Measurements from ENCODE around the gene ADD1. TPM values are rescaled to one million over a fixed set of nuclear protein-coding genes. Genes with fewer than 3 reads are reported as not detected.

ADD1 gene
- polyA plus RNA-seq, 1 donor = 163 TPM

GRCh38 chr4:2804973-2805501 lies 38.6 kb upstream of the ADD1 start:
- DNase-seq (ENCODE audit: low read depth) = no peak

- no peak for DNase-seq (ENCODE audit: low read depth)
Measured at GRCh38 chr4:2805712-2806389, 37.8 kb upstream of the ADD1 start.

- no peak for DNase-seq (ENCODE audit: low read depth)
Measured at GRCh38 chr4:2806390-2807355, 37.0 kb upstream of the ADD1 start.

- DNase-seq (ENCODE audit: low read depth) = no peak
Measured at GRCh38 chr4:2807571-2807970, 36.1 kb upstream of the ADD1 start.

- DNase-seq (ENCODE audit: low read depth) = no peak
Measured at GRCh38 chr4:2808001-2808400, 35.6 kb upstream of the ADD1 start.

- no peak for DNase-seq (ENCODE audit: low read depth)
Measured at GRCh38 chr4:2809610-2810180, 33.9 kb upstream of the ADD1 start.

- no peak for DNase-seq (ENCODE audit: low read depth)
Measured at GRCh38 chr4:2810388-2810787, 33.3 kb upstream of the ADD1 start.

GRCh38 chr4:2811830-2812611 lies 31.6 kb upstream of the ADD1 start:
- no peak for DNase-seq (ENCODE audit: low read depth)

GRCh38 chr4:2812612-2813354 lies 30.9 kb upstream of the ADD1 start:
- no peak for DNase-seq (ENCODE audit: low read depth)

GRCh38 chr4:2813446-2814405 lies 29.9 kb upstream of the ADD1 start:
- no peak for DNase-seq (ENCODE audit: low read depth)

GRCh38 chr4:2814627-2815270 lies 28.9 kb upstream of the ADD1 start:
- DNase-seq (ENCODE audit: low read depth) = no peak

GRCh38 chr4:2816401-2816954 lies 27.2 kb upstream of the ADD1 start:
- no peak for DNase-seq (ENCODE audit: low read depth)

GRCh38 chr4:2817137-2817536 lies 26.5 kb upstream of the ADD1 start:
- DNase-seq (ENCODE audit: low read depth) = no peak

GRCh38 chr4:2817701-2818350 lies 25.8 kb upstream of the ADD1 start:
- no peak for DNase-seq (ENCODE audit: low read depth)

- no peak for DNase-seq (ENCODE audit: low read depth)
Measured at GRCh38 chr4:2818351-2818939, 25.2 kb upstream of the ADD1 start.

GRCh38 chr4:2819244-2820215 lies 24.1 kb upstream of the ADD1 start:
- DNase-seq (ENCODE audit: low read depth) = no peak

Measured in forelimb muscle (tissue), 1 donor.